ENCODE measurements around the gene PARD3. TPM values are rescaled to one million over a fixed set of nuclear protein-coding genes. Genes with fewer than 3 reads are reported as not detected.
A peak's percentile ranks its signal among the peaks of the same experiment; 100 is the strongest.

PARD3 gene
- total and polyA plus RNA-seq, 2 experiments from 2014 or later = 6.3 to 21.2 TPM

GRCh38 chr10:34147641-34148304 is 667.3 kb downstream of the PARD3 start:
- Histone ChIP-seq H3K36me3 (ENCODE audit: low read depth) (no peaks in the 10 kb centered on the region), H3K9ac (no peak overlapping the region), H3K79me2 (ENCODE audit: insufficient read depth) (no peaks in the 10 kb centered on the region), H3K4me1 (ENCODE audit: insufficient read depth) (peaks cover 11% of the 10 kb centered on the region), H2AFZ (no peak overlapping the region), H3K9me2 (ENCODE audit: insufficient read depth) (no peaks in the 10 kb centered on the region), H3K9me3 (ENCODE audit: low read depth) (no peaks in the 10 kb centered on the region), H3K4me2 (ENCODE audit: unreplicated experiment) (no peak overlapping the region), H3K27ac (no peak overlapping the region), H3K4me3 (no peak overlapping the region), H3F3A (ENCODE audit: insufficient read depth) (no peaks in the 10 kb centered on the region), H3K27me3 (replicated peaks; ENCODE audit: insufficient read depth) (no peaks in the 10 kb centered on the region), H4K20me1 (ENCODE audit: insufficient read depth) (no peaks in the 10 kb centered on the region)
- TF ChIP-seq EZH2phosphoT487 (IDR thresholded peaks at IDR 0.05; ENCODE audit: insufficient read depth, low read depth) (no peak), EZH2 (IDR thresholded peaks at IDR 0.05; ENCODE audit: insufficient read depth, poor library complexity, severe bottlenecking) (no peak)
- in situ Hi-C loops (cut with MboI) = no loop called here
- no peak for DNase-seq
- 60 to 63% methylated on average over 4 of the region's 4 CpGs for WGBS, 2 experiments (ENCODE audit: low coverage in 1 of 2, low lambda C conversion rate in 2 of 2, missing lambda C conversion rate in 2 of 2)

GRCh38 chr10:34145715-34146114 is 669.4 kb downstream of the PARD3 start:
- Histone ChIP-seq H3K4me2 (ENCODE audit: unreplicated experiment) (peak overlapping the region; percentile 13), H3K4me3 (no peak overlapping the region), H3F3A (ENCODE audit: insufficient read depth) (no peaks in the 10 kb centered on the region), H3K27ac (no peak overlapping the region), H3K9me3 (ENCODE audit: low read depth) (no peaks in the 10 kb centered on the region), H3K79me2 (ENCODE audit: insufficient read depth) (no peaks in the 10 kb centered on the region), H3K9me2 (ENCODE audit: insufficient read depth) (no peaks in the 10 kb centered on the region), H3K4me1 (ENCODE audit: insufficient read depth) (peaks cover 11% of the 10 kb centered on the region), H3K36me3 (ENCODE audit: low read depth) (no peaks in the 10 kb centered on the region), H4K20me1 (ENCODE audit: insufficient read depth) (no peaks in the 10 kb centered on the region), H3K9ac (no peak overlapping the region), H3K27me3 (replicated peaks; ENCODE audit: insufficient read depth) (no peaks in the 10 kb centered on the region), H2AFZ (0 out of 2 replicates have a peak overlapping the region, but pooled peaks have one; percentile 5)
- WGBS, 2 experiments (ENCODE audit: low coverage in 1 of 2, low lambda C conversion rate in 2 of 2, missing lambda C conversion rate in 2 of 2) = 73 to 78% methylated on average over 3 of the region's 3 CpGs
- in situ Hi-C loops (cut with MboI) = no loop called here
- DNase-seq = peak; percentile 49
- TF ChIP-seq EZH2 (IDR thresholded peaks at IDR 0.05; ENCODE audit: insufficient read depth, poor library complexity, severe bottlenecking) = no peak
- no peak for TF ChIP-seq EZH2phosphoT487 (IDR thresholded peaks at IDR 0.05; ENCODE audit: insufficient read depth, low read depth)

- Histone ChIP-seq H3K36me3 (ENCODE audit: low read depth) (no peaks in the 10 kb centered on the region), H3K27me3 (replicated peaks; ENCODE audit: insufficient read depth) (no peaks in the 10 kb centered on the region), H3K4me2 (ENCODE audit: unreplicated experiment) (no peak overlapping the region), H3K9me2 (ENCODE audit: insufficient read depth) (no peaks in the 10 kb centered on the region), H3K9me3 (ENCODE audit: low read depth) (no peaks in the 10 kb centered on the region), H3F3A (ENCODE audit: insufficient read depth) (no peaks in the 10 kb centered on the region), H3K79me2 (ENCODE audit: insufficient read depth) (no peaks in the 10 kb centered on the region), H3K9ac (no peak overlapping the region), H3K27ac (no peak overlapping the region), H3K4me3 (no peak overlapping the region), H2AFZ (no peak overlapping the region), H4K20me1 (ENCODE audit: insufficient read depth) (no peaks in the 10 kb centered on the region), H3K4me1 (ENCODE audit: insufficient read depth) (peaks cover 11% of the 10 kb centered on the region)
- no peak for DNase-seq
- TF ChIP-seq EZH2 (IDR thresholded peaks at IDR 0.05; ENCODE audit: insufficient read depth, poor library complexity, severe bottlenecking) = no peak
- no peak for TF ChIP-seq EZH2phosphoT487 (IDR thresholded peaks at IDR 0.05; ENCODE audit: insufficient read depth, low read depth)
- 92 to 96% methylated on average over 2 of the region's 2 CpGs for WGBS, 2 experiments (ENCODE audit: low coverage in 1 of 2, low lambda C conversion rate in 2 of 2, missing lambda C conversion rate in 2 of 2)
- in situ Hi-C loops (cut with MboI) = no loop called here
These were observed 671.6 kb downstream of the PARD3 start for GRCh38 chr10:34143466-34143865.

GRCh38 chr10:34141032-34141680 is 673.9 kb downstream of the PARD3 start:
- in situ Hi-C loops (cut with MboI) = no loop called here
- Histone ChIP-seq H3K27me3 (replicated peaks; ENCODE audit: insufficient read depth) (no peaks in the 10 kb centered on the region), H3K4me3 (no peak overlapping the region)

More at GRCh38 chr10:34141032-34141680, 673.9 kb downstream of the PARD3 start:
- TF ChIP-seq EZH2phosphoT487 (IDR thresholded peaks at IDR 0.05; ENCODE audit: insufficient read depth, low read depth) (no peak), EZH2 (IDR thresholded peaks at IDR 0.05; ENCODE audit: insufficient read depth, poor library complexity, severe bottlenecking) (no peak)
- H3F3A ChIP-seq (ENCODE audit: insufficient read depth) = no peaks in the 10 kb centered on the region
- H3K4me2 ChIP-seq (ENCODE audit: unreplicated experiment) = no peak overlapping the region
- H3K9me2 ChIP-seq (ENCODE audit: insufficient read depth) = no peaks in the 10 kb centered on the region
- 74 to 79% methylated on average over 2 of the region's 2 CpGs for WGBS, 2 experiments (ENCODE audit: low coverage in 1 of 2, low lambda C conversion rate in 2 of 2, missing lambda C conversion rate in 2 of 2)
- H2AFZ ChIP-seq = no peak overlapping the region
- no peaks in the 10 kb centered on the region for H3K9me3 ChIP-seq (ENCODE audit: low read depth)
- no peak for DNase-seq
- no peaks in the 10 kb centered on the region for H3K36me3 ChIP-seq (ENCODE audit: low read depth)
- H3K27ac ChIP-seq = no peak overlapping the region
- peaks cover 11% of the 10 kb centered on the region for H3K4me1 ChIP-seq (ENCODE audit: insufficient read depth)
- no peak overlapping the region for H3K9ac ChIP-seq
- H3K79me2 ChIP-seq (ENCODE audit: insufficient read depth) = no peaks in the 10 kb centered on the region
- H4K20me1 ChIP-seq (ENCODE audit: insufficient read depth) = no peaks in the 10 kb centered on the region
